Activated CD4-positive, alpha-beta T cell treated with anti-CD3 and anti-CD28 coated beads, Interleukin-2, amount 50 U/mL, for 48 hours (primary cell): Measurements from ENCODE around the gene ANO4.

Experiments
- DNase-seq, 2 experiments: peaks; one replicate each; pipeline ENCODE4 v3.0.0-alpha.2; 2020

The ANO4 gene

DNA sequence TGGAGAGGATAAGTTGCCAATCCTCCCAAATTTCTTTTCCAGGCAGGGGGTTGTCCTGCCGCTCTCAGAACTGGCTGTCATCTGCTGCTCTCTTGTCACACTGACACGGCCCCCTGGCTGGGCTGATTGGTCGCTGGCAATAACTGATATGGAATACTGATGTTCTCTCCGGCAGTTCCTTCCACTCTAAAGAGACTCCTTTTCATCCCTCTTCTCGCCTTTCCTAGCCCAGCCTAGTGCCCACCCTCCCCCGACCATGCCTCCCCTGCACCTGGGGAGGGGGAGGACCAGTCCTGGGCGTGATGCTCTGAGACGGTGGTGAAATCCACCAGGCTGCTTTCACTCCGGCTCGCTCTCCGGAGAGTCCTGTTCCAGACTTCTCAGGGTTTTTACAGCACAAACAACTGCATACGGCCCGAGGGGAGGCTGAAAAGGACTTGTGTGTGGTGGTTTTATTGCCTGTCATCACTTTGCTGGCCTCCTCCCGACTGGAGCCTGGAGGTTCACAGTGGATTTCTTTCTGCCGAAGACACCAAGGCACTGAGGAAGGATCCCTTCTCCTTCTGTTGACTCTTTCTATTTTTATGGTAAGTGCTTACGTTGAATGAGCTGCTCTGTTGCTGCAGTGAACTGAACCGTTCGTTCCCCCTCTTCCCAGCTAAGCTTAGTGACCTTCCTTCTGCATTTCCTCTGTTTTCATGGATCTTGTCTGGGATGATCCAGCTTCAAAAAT, at the start of gene ANO4:
Gene ANO4, plus strand, starts transcription at position 336 of the 733 bp plus-strand sequence. CDS start 107,010 bp downstream, outside the sequence.
- no peak for DNase-seq

DNA sequence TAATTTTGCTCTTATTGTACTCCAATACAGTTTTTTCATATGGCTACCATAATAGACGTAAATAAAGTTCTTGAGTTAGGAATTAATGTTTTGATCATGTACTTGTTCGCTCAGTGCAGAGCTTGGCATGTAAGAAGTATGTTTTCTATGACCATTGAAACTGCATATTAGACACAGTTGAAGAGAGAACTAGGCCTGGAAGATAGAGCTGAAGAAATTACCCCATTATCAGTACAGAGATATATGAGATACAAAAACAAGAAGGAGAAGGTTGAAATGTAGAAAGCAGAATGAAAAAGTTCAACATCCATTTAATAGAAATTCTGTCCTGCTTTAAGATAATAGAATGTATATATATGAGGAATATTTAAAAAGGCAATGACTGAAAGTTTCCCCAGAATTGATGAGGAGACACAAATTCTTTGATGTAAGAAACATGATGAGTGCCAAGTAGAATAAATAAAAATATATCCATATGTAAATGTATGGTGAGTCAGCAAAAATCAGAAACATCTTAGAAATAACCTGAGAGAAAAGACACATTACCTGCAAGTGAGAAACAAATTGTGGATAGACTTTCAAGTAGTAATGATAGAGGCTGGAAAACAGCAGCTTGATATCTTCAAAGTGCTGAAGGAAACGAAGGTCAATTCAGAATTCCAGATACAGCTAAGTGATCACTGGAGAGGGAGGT, 49.1 kb upstream of the ANO4 start:
- no peak for DNase-seq

DNA sequence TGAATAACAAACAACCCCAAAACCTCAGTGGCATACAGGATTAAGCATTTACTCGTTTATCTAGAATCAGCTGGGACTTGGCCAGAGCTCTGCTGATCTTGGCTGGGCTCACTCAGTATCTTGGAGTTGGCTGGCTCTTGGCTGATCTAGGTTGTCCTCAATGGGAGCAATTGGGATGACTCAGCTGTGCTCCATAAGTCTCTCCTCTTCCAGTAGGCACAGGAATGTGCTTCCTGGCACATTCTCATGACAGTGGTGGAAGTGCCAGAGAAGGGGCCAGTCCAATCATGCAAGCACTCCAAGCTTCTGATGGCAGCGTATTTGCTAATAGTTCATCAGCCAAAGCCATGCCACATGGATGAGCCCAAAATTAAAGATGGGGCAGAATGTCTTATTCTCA, 41.7 kb upstream of the ANO4 start:
- no peak for DNase-seq

DNA sequence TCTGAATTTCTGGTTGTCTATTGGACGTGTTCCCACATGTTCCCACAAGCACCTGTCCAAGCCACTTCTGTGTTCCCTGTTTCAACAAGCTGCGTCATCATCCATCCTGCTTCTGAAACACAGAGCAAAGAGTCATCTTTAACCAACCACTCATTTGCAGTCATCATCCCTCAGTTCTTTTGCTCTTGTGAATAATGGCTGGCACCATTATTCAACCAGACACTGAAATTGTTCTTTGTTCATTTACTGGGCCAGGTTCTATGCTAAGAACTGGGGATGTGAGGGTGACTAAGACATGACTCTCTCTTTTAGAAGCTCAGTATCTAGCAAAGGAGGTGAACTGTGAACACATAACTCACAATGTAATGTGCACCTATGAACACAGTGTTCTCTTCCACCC, 40.7 kb upstream of the ANO4 start:
- no peak for DNase-seq

DNA sequence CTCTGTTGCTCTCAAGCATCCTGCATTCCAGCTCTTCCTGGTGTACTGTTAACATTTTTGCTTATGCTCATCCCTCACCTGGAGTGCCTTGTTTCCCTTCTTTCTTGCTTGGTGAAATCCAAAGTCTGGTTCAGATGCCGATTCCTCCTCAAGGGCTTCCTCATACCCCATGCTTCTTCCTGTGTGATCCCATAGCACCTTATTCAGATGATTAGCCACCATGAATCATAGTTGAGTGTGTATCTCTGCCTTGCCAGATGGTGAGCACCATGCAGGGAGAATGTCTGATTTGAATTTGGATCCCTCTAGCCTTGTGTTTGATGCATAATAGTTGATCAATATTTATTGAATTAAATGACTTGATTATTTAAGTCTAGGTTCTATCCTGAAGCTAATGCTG, 39.4 kb upstream of the ANO4 start:
- DNase-seq, result no peak

DNA sequence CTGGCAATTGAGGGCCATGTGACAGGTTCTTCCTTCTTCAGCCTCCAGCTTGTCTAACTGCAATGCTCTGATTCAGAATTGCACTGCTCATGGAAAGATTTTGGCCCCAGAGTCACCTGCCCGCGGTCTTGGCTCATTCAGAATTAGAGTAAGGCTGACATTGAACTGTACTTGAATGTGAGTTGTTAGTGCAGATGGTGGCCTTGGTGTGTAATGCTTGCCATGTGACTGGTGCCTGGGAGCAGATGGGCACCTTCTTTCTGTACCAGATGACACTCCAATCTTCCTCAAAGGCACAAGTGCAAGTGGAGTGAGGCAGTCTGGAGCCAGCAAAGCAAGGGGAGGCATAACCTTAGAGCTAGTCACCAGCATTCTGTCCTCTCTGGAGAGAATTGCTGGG, 36.5 kb upstream of the ANO4 start:
- no peak for DNase-seq

DNA sequence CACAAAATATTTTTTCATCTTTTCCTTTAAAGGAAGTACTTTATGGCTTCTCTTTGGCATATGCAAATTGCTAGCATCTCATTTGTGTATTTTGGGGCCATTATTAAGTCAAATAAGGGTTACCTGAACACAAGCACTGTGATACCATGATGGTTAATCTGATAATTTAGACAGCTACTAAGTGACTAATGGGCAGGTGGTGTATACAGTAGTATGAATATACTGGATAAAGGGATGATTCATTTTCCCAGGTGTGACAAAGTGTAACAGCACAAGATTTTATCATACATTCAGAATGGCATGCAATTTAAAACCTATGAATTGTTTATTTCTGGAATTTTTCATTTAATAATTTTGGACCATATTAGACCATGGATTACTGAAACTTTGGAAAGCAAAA, 27.2 kb upstream of the ANO4 start:
- no peak for DNase-seq

DNA sequence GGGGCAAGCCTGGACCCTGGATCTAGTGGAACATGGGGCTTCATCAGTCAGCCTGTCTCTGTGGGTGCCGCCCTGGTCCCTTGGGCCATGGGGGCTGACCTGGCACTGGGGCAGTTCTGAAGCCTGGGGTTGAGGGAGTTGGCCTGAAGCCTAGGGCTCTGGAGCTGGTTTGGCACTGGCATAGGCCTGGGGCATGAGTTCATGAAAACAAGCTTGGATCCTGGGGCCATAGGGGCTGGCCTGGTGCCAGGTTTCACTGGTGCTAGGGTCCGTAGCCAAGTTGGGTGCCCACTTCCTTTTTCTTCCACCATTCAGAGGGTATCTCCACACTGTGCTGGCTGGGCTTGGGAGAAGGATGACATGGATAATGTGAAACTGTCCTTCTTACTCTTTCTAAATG, 26.6 kb upstream of the ANO4 start:
- DNase-seq, result no peak

DNA sequence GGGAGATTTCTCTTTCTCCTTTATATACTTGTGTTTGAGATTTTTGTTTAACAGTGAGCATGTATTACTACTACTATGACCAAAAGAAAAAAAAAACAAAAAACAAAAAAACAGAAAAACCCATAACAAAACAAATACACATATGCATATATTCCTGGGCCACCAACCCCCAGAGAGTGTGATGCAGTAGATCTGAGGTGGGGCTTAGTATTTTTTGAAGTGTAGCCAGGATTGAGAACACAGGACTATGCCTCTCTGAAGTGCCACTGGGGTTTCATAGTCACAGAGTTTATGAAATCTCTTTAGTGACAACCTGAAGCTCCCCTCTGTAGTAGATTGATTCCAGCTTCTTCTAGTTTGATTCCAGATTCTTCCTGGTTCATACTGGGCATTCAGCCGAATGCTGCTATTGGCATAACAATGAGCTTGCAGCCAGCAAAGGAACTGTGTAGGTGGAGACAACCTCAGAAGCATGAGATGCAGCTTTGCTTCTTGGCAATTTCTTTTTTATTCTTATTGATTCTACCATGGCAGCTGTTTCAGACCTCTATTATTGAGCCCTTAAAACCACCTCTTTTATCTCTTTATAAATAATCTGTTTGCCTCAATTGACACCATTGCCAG, 15.5 kb upstream of the ANO4 start:
- DNase-seq, result no peak

DNA sequence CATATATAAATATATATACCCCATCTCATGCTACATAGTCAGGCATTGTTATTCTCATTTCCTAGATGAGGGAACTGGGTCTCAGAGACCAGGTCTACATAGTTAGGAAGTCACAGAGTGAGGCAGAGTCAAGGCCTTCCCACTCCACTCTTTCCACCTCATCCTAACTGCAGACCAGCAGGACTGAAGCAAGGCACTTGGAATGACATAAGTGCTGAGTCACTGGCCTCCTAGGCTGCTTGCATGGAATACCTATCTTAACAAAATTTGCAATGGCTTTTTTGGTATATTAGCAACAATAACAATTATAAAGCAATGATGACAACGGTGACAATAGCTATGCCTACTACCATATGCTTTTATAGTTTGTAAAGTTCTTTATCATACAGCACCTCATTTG, 5.4 kb upstream of the ANO4 start:
- no peak for DNase-seq

DNA sequence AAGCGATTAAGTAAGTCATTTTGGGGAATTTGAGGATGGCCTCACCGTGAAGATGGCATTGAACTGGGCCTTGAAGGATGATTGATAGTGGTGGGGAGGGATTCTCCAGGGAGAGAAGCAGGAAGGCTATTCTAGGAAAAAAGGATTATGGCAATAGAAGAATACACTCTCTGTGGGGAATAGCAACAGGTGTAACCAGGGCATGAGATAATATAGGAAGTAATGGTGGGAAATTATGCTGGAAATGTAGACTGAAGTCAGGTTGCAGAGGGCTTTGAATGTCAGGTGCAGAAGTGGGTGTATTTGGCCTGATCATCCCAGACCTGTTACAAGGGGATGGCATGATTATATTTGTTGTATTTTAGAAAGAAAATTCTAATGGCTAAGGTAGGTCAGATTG, 4.6 kb upstream of the ANO4 start:
- no peak for DNase-seq

DNA sequence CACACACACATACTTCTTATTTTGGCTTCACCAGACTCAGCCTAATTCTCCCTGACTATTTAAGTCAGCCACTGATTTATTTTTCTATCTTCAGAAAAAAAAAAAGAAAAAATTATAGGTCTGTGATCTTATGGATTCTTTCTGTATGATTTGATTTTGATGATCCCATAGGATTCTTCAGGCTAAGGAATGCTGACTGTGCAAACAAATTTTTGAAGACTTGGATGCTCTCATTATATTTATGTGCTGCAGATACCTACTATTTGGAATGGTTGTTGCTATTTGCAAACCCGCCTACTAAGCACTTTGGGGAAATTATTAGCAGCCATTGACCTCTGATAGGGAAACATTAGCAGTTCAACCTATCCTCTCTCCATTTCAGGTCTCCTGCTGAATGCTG, 4.0 kb upstream of the ANO4 start:
- no peak for DNase-seq

DNA sequence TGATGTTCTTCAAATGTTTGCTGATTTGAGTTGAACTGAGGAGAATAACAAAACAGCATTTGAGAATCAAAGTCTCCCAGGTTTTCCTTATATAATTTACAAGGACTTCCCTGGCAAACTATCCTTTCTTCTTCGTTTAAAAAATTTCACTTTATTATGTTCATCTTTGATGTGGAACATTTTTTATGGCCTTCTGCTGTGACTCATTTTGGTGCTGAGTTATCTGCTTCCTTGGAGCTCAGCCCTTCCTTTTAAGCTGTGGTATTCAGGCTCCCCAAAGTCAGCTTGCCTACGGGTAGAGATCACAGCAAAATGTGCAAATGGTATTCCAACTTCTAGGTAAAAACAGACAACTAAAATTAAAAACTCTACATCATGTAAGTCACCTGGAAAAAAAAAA, 1.4 kb upstream of the ANO4 start:
- DNase-seq, result no peak

DNA sequence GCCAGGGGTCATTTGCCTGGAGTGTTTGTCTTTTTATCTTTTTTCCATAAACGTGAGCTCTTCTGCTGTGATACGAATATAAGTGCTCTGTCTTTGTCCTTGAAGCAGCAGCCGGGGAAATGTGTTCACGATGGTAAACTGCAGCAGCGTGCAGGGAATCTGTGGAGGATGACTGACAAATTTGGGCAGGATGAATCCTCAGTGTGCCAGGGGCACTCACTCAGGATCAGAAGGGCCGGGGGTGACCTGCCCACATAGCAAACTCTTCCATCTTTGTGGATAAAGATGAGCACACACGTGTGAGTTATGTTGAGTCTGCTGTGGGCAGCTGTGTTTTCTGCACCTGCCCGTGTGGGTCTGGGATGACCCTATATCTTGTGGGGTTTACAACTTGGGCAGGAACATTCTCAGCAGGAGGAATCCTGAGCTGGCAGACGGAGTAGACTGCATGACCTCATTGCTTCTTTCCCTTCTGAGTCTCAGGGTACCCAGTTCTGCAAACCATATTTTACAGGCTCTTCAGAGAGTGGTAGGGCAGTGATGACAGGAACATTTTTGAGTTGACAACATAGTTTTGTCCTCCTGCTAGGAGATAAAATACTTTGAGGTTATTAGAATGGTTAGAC, 711 bp downstream of the ANO4 start:
- no peak for DNase-seq

DNA sequence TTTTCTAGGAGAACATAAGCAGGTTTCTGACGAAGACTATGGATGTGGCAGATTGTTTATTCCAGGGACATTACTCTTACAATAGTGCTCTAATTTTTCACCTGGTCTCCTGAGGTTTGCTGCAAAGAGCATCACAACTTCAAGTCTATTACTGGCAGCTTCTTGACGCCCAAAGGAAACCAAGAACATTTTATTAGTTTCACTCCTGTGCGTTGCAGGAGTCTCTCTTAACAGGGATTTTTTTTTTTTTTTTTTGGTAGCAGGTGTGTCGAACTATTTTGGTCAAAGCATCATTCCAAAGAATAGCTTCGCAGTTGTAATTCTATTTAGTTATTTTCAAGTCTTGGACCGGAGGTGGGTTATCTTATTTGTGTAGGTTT, 1.2 kb downstream of the ANO4 start:
- no peak for DNase-seq

DNA sequence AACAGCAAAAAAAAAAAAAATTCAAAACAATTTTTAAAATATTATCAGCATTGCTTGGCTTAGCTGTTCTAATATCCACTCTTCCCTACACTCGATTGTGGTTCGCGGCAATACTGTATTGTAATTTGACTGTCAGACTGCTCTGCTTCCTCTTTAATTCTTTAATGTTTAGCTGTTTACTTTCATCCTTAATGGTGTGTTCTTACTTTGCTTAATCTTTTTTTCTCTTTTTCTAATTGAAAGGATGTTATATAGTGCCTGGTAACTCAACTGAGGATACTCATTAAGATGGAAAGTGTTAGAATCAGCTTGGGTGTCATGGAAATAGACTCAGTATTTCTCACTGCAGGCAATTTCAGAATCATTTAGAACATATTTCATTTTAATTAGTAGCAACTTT, 2.0 kb downstream of the ANO4 start:
- DNase-seq, result no peak

DNA sequence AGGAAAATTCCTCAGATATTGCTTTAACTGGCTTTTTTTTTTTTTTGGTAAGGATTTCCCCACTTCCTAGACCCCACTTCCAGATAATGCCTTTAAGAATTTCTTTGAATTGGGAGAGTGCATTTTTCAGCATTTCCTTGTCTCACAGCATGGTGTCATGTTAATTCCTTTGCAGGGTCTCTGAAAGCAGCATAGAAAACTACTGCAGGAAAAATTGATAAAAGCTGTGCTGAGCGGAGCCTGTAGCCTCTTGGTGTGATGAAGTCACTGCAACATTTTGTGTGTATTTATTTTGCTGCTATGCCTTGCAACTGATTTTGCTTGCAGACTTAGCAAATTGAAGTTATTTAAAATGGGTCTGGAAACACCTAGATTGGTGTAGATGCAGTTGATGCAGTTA, 2.7 kb downstream of the ANO4 start:
- no peak for DNase-seq

DNA sequence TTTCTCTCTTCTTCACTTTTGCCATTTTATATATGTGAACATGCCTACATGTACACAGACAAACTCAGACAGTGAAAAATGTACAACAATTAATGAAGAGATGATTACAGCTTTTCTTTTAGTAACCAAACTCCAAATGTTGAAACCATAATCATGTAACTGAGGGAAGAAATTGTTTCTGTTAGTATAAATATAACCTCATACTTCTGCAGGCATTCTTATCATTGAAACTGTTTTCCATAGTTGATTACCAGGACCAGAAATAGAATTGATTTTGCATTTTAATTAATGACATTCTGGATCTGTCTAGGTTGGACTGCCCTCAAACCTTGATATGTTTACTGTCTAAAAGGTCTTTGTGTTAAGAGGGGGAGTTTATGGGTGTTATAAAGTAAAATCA, 3.2 kb downstream of the ANO4 start:
- DNase-seq, result no peak

DNA sequence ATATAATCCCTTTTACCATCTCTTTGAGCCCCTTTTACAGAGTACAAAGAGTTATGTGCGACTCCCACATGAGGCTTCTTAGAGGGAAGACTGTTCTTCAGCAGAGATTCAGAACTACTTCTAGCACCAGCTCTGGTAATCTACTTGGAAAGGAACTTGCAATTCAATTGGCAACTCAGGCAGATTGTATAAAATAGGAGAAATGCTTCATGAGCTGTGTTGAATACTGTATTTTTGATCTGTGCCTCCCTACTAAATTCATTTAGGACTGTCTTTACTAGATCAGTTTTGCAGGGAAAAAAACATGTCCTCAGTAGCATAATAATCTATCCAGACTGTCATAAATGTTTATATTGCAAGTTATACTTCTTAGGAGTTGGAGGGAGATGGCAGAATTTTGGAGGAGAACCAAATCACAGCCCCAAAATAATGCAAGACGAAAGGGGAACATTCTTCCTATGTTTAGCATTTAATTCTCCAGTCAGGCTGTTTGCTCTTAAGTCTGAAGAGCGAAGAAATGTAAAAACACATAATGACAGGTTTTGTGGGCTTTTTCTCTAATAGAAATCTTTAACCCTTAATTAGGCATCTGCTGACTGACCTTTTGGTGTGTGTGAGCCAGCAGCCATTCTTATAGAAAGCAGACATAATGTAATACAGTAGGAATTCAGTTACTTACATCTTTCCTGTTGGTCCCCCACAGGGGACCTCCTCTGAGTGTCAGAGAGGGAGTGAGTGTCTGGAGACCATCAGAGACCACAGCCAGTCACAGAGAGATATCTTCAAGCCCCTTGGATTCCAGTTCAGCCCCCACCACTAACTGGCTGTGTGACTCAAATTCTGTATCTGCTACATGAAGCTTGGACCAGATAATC, 3.9 kb downstream of the ANO4 start:
- no peak for DNase-seq

DNA sequence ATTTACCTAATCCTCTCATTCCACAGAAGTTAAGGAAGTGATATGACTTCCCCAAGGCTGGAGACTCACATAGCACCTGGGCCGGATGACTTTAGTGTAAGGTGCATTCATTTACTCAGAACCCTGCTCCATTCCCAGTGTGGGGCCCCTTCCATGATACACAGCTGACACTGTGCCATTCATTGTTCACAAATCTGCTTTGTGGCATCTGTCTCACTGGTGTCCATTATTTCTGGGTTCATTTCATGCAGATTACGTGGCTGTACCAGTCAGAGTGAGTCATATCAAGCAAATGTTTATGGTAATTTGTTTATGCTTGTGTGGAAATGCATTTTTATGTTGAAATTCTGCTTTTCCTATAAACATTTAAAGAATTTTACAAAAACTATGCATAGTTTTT, 5.2 kb downstream of the ANO4 start:
- no peak for DNase-seq

DNA sequence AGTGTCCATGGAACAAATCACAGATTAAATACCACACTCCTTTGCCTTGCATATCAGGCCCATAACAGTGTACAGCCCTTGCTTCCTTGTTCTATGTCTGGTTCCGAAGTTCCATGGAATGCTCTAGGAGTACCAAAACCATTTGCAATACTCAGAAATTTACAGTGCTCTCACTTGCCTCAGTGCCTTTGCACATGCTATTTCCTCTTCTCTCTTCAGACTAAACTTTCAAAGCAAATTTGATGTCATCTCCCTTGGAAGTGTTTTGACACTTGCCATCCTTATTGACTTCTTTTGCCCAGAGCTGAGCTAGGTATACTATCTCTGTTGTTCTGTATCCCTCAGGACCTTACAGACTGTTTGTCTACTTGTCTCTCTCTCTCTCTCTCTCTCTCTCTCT, 6.1 kb downstream of the ANO4 start:
- no peak for DNase-seq

DNA sequence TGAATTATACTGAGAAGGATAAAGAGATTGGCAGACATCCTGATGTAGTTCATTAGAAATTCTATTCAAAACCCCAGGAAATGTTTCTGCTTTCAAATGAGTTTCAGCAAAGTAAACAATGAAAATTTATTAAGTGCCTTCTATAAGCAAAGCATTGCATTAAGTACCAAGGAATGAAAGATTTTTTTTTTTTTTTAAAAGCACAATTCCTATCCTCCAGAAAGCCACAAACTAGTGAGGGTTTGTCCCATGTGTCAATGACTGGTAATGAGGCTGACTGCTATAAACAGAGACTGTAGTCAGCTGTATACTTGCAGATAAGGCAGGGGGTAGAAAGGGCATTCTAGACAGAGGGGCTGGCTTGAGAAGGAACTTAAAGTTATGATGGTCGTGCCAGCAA, 6.7 kb downstream of the ANO4 start:
- DNase-seq, result no peak

DNA sequence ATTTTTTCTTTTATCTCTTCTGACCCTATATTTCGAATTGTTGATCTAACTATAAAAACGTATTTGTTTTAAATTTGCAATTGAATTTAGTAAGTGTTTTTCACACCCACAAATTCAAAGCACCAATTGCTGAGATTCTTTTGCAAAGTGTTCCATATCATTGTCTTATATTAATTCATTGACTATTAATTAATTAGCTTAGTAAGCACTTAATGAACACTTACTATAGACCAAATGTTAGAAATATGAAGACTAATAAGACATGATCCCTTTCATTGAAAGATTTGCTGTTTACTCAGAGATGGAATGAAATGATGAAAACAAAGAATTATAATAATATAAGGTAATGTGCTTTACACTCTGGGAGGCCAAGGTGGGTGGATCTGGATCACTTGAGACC, 14.2 kb downstream of the ANO4 start:
- DNase-seq, result no peak
